Measurements from ENCODE around the gene RBM4B.

The RBM4B gene

GRCh38 chr11:66659763-66660162, 17.9 kb downstream of the RBM4B start:
- TF ChIP-seq RAD21 (IDR thresholded peaks at IDR 0.05; ENCODE audit: low read depth) (no peak), TCF12 (IDR thresholded peaks at IDR 0.05; ENCODE audit: low read depth) (no peak)

- TF ChIP-seq REST (IDR thresholded peaks at IDR 0.05; ENCODE audit: low read depth) (no peak), USF1 (IDR thresholded peaks at IDR 0.05) (no peak), RAD21 (IDR thresholded peaks at IDR 0.05; ENCODE audit: low read depth) (no peak), TCF12 (IDR thresholded peaks at IDR 0.05; ENCODE audit: low read depth) (no peak), NFIC (IDR thresholded peaks at IDR 0.05) (no peak), CEBPB (IDR thresholded peaks at IDR 0.05) (no peak), CREB1 (IDR thresholded peaks at IDR 0.05; ENCODE audit: low read depth) (no peak), TEAD4 (IDR thresholded peaks at IDR 0.05) (no peak), TAF1 (IDR thresholded peaks at IDR 0.05; ENCODE audit: low read depth) (no peak), YY1 (IDR thresholded peaks at IDR 0.05; ENCODE audit: low read depth) (no peak)
Observed at GRCh38 chr11:66653123-66653522, 24.6 kb downstream of the RBM4B start.

- no peak for TF ChIP-seq REST (IDR thresholded peaks at IDR 0.05; ENCODE audit: low read depth)
- no peak for TF ChIP-seq USF1 (IDR thresholded peaks at IDR 0.05)
- no peak for TF ChIP-seq MAX (IDR thresholded peaks at IDR 0.05)
- TF ChIP-seq CEBPB (IDR thresholded peaks at IDR 0.05): no peak
- TF ChIP-seq FOXM1 (IDR thresholded peaks at IDR 0.05; ENCODE audit: borderline replicate concordance, low read depth): no peak
- no peak for TF ChIP-seq ZBTB7A (IDR thresholded peaks at IDR 0.05; ENCODE audit: low read depth)
- no peak for TF ChIP-seq EGR1 (IDR thresholded peaks at IDR 0.05)
- no peak for TF ChIP-seq TCF12 (IDR thresholded peaks at IDR 0.05; ENCODE audit: low read depth)
- no peak for TF ChIP-seq TAF1 (IDR thresholded peaks at IDR 0.05; ENCODE audit: low read depth)
- no peak for TF ChIP-seq EP300 (IDR thresholded peaks at IDR 0.05; ENCODE audit: borderline replicate concordance)
- no peak for TF ChIP-seq YY1 (IDR thresholded peaks at IDR 0.05; ENCODE audit: low read depth)
Observed at GRCh38 chr11:66652651-66653050, 25.0 kb downstream of the RBM4B start.

GRCh38 chr11:66651016-66651415, 26.7 kb downstream of the RBM4B start:
- TF ChIP-seq ZBTB7A (IDR thresholded peaks at IDR 0.05; ENCODE audit: low read depth) (no peak), CREB1 (IDR thresholded peaks at IDR 0.05; ENCODE audit: low read depth) (no peak), TCF12 (IDR thresholded peaks at IDR 0.05; ENCODE audit: low read depth) (no peak), FOXM1 (IDR thresholded peaks at IDR 0.05; ENCODE audit: borderline replicate concordance, low read depth) (no peak), REST (IDR thresholded peaks at IDR 0.05; ENCODE audit: low read depth) (no peak), TEAD4 (IDR thresholded peaks at IDR 0.05) (no peak)

- TF ChIP-seq TAF1 (IDR thresholded peaks at IDR 0.05; ENCODE audit: low read depth) (no peak), CEBPB (IDR thresholded peaks at IDR 0.05) (no peak), EP300 (IDR thresholded peaks at IDR 0.05; ENCODE audit: borderline replicate concordance) (no peak), USF1 (IDR thresholded peaks at IDR 0.05) (no peak), YY1 (IDR thresholded peaks at IDR 0.05; ENCODE audit: low read depth) (no peak), RAD21 (IDR thresholded peaks at IDR 0.05; ENCODE audit: low read depth) (no peak), FOXM1 (IDR thresholded peaks at IDR 0.05; ENCODE audit: borderline replicate concordance, low read depth) (no peak), ZBTB7A (IDR thresholded peaks at IDR 0.05; ENCODE audit: low read depth) (no peak), TEAD4 (IDR thresholded peaks at IDR 0.05) (no peak), REST (IDR thresholded peaks at IDR 0.05; ENCODE audit: low read depth) (no peak), MAX (IDR thresholded peaks at IDR 0.05) (no peak), TCF12 (IDR thresholded peaks at IDR 0.05; ENCODE audit: low read depth) (no peak), CREB1 (IDR thresholded peaks at IDR 0.05; ENCODE audit: low read depth) (no peak), EGR1 (IDR thresholded peaks at IDR 0.05) (no peak), NFIC (IDR thresholded peaks at IDR 0.05) (no peak)
Observed at GRCh38 chr11:66649903-66650302, 27.8 kb downstream of the RBM4B start.

Data from Ishikawa (cell line).